Neural progenitor cell (in vitro differentiated cells): ENCODE results near the gene MACROD1.

Source experiments
- EZH2phosphoT487 ChIP-seq: fragments of 200-600 bp; sonication (generic); IDR thresholded peaks from 2 replicates; pipeline ENCODE4 v1.6.1; 2017; ENCODE audit warnings: antibody characterized with exemption
- TF ChIP-seq, protein P1 (sequence below): fragments of 200-600 bp; sonication (generic); IDR thresholded peaks from 2 replicates; pipeline ENCODE4 v1.5.1; 2017; ENCODE audit warnings: antibody characterized with exemption, mild to moderate bottlenecking

- TF ChIP-seq, protein P1, sequence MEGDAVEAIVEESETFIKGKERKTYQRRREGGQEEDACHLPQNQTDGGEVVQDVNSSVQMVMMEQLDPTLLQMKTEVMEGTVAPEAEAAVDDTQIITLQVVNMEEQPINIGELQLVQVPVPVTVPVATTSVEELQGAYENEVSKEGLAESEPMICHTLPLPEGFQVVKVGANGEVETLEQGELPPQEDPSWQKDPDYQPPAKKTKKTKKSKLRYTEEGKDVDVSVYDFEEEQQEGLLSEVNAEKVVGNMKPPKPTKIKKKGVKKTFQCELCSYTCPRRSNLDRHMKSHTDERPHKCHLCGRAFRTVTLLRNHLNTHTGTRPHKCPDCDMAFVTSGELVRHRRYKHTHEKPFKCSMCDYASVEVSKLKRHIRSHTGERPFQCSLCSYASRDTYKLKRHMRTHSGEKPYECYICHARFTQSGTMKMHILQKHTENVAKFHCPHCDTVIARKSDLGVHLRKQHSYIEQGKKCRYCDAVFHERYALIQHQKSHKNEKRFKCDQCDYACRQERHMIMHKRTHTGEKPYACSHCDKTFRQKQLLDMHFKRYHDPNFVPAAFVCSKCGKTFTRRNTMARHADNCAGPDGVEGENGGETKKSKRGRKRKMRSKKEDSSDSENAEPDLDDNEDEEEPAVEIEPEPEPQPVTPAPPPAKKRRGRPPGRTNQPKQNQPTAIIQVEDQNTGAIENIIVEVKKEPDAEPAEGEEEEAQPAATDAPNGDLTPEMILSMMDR = no peak
- TF ChIP-seq EZH2phosphoT487 = no peak
Measured at GRCh38 chr11:64165842-64166635, at the start of gene MACROD1.
